T47D (cell line): ENCODE measurements around the gene S100A11.

Experiments
- DNase-seq, 2 experiments: peaks; one replicate each; pipeline versions ENCODE4 v3.0.0 to v3.0.0-alpha.2; 2011 to 2012; ENCODE audit warnings: low read depth in 1 of 2, low spot score in 1 of 2
- JUND ChIP-seq: IDR thresholded peaks from 2 replicates; pipeline ENCODE4 v1.6.1; 2012; ENCODE audit warnings: low read depth
- in situ Hi-C: cut with HindIII; loops from 2 replicates; pipeline ENCODE4 v1.10.0; 2016; ENCODE audit warnings: low sequenced_read_pairs, low pct_unique_long_range_greater_than_20kb

The S100A11 gene

GRCh38 chr1:152034324-152034653 lies 2.5 kb downstream of the S100A11 start:
- no peak for TF ChIP-seq JUND
- peak in 1 of 2 experiments; percentile 55 for DNase-seq
- in situ Hi-C loops, result no loop called here

GRCh38 chr1:152029929-152030211 lies 6.9 kb downstream of the S100A11 start:
- no peak for TF ChIP-seq JUND
- no peak for DNase-seq
- in situ Hi-C loops, result no loop called here

- in situ Hi-C loops, result no loop called here
- TF ChIP-seq JUND, result no peak
- DNase-seq, result peak in 1 of 2 experiments; percentile 36
These were observed 7.5 kb downstream of the S100A11 start for GRCh38 chr1:152029144-152029928.

- no peak for DNase-seq
- in situ Hi-C loops, result no loop called here
- TF ChIP-seq JUND, result no peak
These were observed 9.9 kb downstream of the S100A11 start for GRCh38 chr1:152026895-152027294.

GRCh38 chr1:152024223-152024622 lies 12.6 kb downstream of the S100A11 start:
- in situ Hi-C loops, result no loop called here
- no peak for DNase-seq
- no peak for TF ChIP-seq JUND

GRCh38 chr1:152023221-152023620 lies 13.6 kb downstream of the S100A11 start:
- TF ChIP-seq JUND, result no peak
- in situ Hi-C loops, result no loop called here

GRCh38 chr1:152022474-152022873 lies 14.3 kb downstream of the S100A11 start:
- in situ Hi-C loops, result no loop called here
- DNase-seq, result no peak
- TF ChIP-seq JUND, result no peak

More at GRCh38 chr1:152023221-152023620, 13.6 kb downstream of the S100A11 start:
- DNase-seq, result no peak

GRCh38 chr1:152021569-152021968 lies 15.2 kb downstream of the S100A11 start:
- no peak for TF ChIP-seq JUND
- DNase-seq, result no peak
- in situ Hi-C loops, result no loop called here

- no peak for TF ChIP-seq JUND
- DNase-seq, result no peak
- in situ Hi-C loops, result no loop called here
These were observed 16.0 kb downstream of the S100A11 start for GRCh38 chr1:152020849-152021248.

GRCh38 chr1:152018537-152018936 lies 18.3 kb downstream of the S100A11 start:
- no peak for TF ChIP-seq JUND
- in situ Hi-C loops, result no loop called here
- no peak for DNase-seq

- in situ Hi-C loops, result no loop called here
- DNase-seq, result no peak
- TF ChIP-seq JUND, result no peak
These were observed 21.0 kb downstream of the S100A11 start for GRCh38 chr1:152015766-152016165.

- in situ Hi-C loops, result no loop called here
- no peak for TF ChIP-seq JUND
- DNase-seq, result no peak
These were observed 21.9 kb downstream of the S100A11 start for GRCh38 chr1:152014943-152015342.

GRCh38 chr1:152013664-152014237 lies 23.1 kb downstream of the S100A11 start:
- DNase-seq, result peak in 1 of 2 experiments; percentile 81
- TF ChIP-seq JUND, result no peak
- in situ Hi-C loops, result no loop called here

- DNase-seq, result no peak
- in situ Hi-C loops, result no loop called here
- TF ChIP-seq JUND, result no peak
These were observed 27.1 kb downstream of the S100A11 start for GRCh38 chr1:152009691-152010090.
